GM23248 (cell line): ENCODE measurements around the gene AKR1B15. TPM values are rescaled to one million over a fixed set of nuclear protein-coding genes. Genes with fewer than 3 reads are reported as not detected.
"Not testable (repeated sequence)": the region's sequence is repeated elsewhere in the genome, so short reads cannot be mapped to it uniquely, and the experiment has no call there.

ENCODE experiments used
- DNase-seq: peaks from one replicate; pipeline ENCODE4 v3.0.0-alpha.2; 2015
- H2AFZ ChIP-seq: fragments of 200-600 bp; sonication (generic); 2 replicates; pipeline ENCODE4 v1.6.1; 2016; ENCODE audit warnings: antibody characterized with exemption
- H3F3A ChIP-seq: fragments of 200-600 bp; sonication (generic); 2 replicates; pipeline ENCODE4 v1.6.1; 2016; ENCODE audit warnings: mild to moderate bottlenecking, antibody characterized with exemption, mixed run types; ENCODE audit not compliant: insufficient read depth
- H3K27ac ChIP-seq: fragments of 200-600 bp; sonication (generic); 2 replicates; pipeline ENCODE4 v1.5.1; 2016; ENCODE audit warnings: mild to moderate bottlenecking
- H3K27me3 ChIP-seq: fragments of 200-600 bp; sonication (generic); replicated peaks from 2 replicates; pipeline ENCODE4 v1.6.1; 2016; ENCODE audit warnings: mild to moderate bottlenecking; ENCODE audit not compliant: insufficient read depth
- H3K36me3 ChIP-seq: fragments of 200-600 bp; sonication (generic); 2 replicates; pipeline ENCODE4 v1.6.1; 2016; ENCODE audit warnings: low read depth, mild to moderate bottlenecking
- H3K4me1 ChIP-seq: fragments of 200-600 bp; sonication (generic); 2 replicates; pipeline ENCODE4 v1.6.1; 2016; ENCODE audit warnings: mild to moderate bottlenecking; ENCODE audit not compliant: insufficient read depth
- H3K4me2 ChIP-seq: fragments of 200-600 bp; sonication (generic); one replicate; pipeline ENCODE4 v1.6.1; 2016; ENCODE audit warnings: mild to moderate bottlenecking; ENCODE audit not compliant: unreplicated experiment
- H3K4me3 ChIP-seq: fragments of 200-600 bp; sonication (generic); 2 replicates; pipeline ENCODE4 v1.5.1; 2016; ENCODE audit warnings: mild to moderate bottlenecking
- H3K79me2 ChIP-seq: fragments of 200-600 bp; sonication (generic); 2 replicates; pipeline ENCODE4 v1.6.1; 2016; ENCODE audit warnings: mild to moderate bottlenecking; ENCODE audit not compliant: insufficient read depth
- H3K9ac ChIP-seq: fragments of 200-600 bp; sonication (generic); 2 replicates; pipeline ENCODE4 v1.6.1; 2016; ENCODE audit warnings: mild to moderate bottlenecking
- H3K9me2 ChIP-seq: fragments of 200-600 bp; sonication (generic); 2 replicates; pipeline ENCODE4 v1.6.1; 2016; ENCODE audit warnings: mixed run types, mild to moderate bottlenecking, moderate library complexity; ENCODE audit not compliant: insufficient read depth
- H3K9me3 ChIP-seq: fragments of 200-600 bp; sonication (generic); one replicate; pipeline ENCODE4 v1.6.1; 2017; ENCODE audit warnings: low read depth
- H4K20me1 ChIP-seq: fragments of 200-600 bp; sonication (generic); 2 replicates; pipeline ENCODE4 v1.6.0; 2016; ENCODE audit not compliant: insufficient read depth
- EZH2 ChIP-seq: fragments of 200-600 bp; sonication (generic); IDR thresholded peaks from 2 replicates; pipeline ENCODE4 v1.6.1; 2018; ENCODE audit warnings: antibody characterized with exemption, mild to moderate bottlenecking; ENCODE audit not compliant: insufficient read depth, poor library complexity, severe bottlenecking
- EZH2phosphoT487 ChIP-seq: fragments of 200-600 bp; sonication (generic); IDR thresholded peaks from 2 replicates; pipeline ENCODE4 v1.6.1; 2018; ENCODE audit warnings: antibody characterized with exemption, moderate library complexity, mild to moderate bottlenecking, low read depth; ENCODE audit not compliant: insufficient read depth
- WGBS, 2 experiments: methylation state at CpG; one replicate each; pipeline ENCODE4 v1.1.6; 2015 to 2017; ENCODE audit warnings: low lambda C conversion rate in 2 of 2, low coverage in 1 of 2; ENCODE audit errors: missing lambda C conversion rate in 2 of 2; 5-methylcytosine and 5-hydroxymethylcytosine counted together
- in situ Hi-C: fragments of 300-500 bp; cut with MboI; formaldehyde crosslinking; loops from 2 replicates; pipeline ENCODE4 v1.15.0; 2020
- polyA plus RNA-seq: library from polyadenylated mRNA; unstranded; fragments of >200 nt; fragmentation: Nextera tagmentation; extraction: Ambion mirVana; gene quantifications from 2 replicates; pipeline ENCODE4 v1.2.1, GENCODE V29; 2016
- total RNA-seq: library from RNA; depleted of rRNA; stranded (reverse); fragments of >200 nt; shearing (Covaris generic); gene quantifications from 2 replicates; pipeline ENCODE4 v1.2.3, GENCODE V29; 2014

AKR1B15 gene
- total and polyA plus RNA-seq, 2 experiments from 2014 or later: not detected

GRCh38 chr7:134535919-134536299 lies 13.0 kb upstream of the AKR1B15 start:
- no peaks in the 10 kb centered on the region for H4K20me1 ChIP-seq
- TF ChIP-seq EZH2 (no peak), EZH2phosphoT487 (no peak)
- H3K27me3 ChIP-seq: peaks cover 19% of the 10 kb centered on the region
- WGBS, 2 experiments: 60 to 63% methylated on average over 3 of the region's 3 CpGs
- no peaks in the 10 kb centered on the region for H3K79me2 ChIP-seq
- no peak overlapping the region for H3K4me2 ChIP-seq
- H3K4me3 ChIP-seq: no peak overlapping the region
- peaks cover 8% of the 10 kb centered on the region; the same call in 1 of the 2 replicates for H3F3A ChIP-seq
- no peaks in the 10 kb centered on the region for H3K9me2 ChIP-seq
- H3K9me3 ChIP-seq: no peaks in the 10 kb centered on the region
- H3K27ac ChIP-seq: no peak overlapping the region
- no peaks in the 10 kb centered on the region for H3K36me3 ChIP-seq
- no peak overlapping the region for H2AFZ ChIP-seq
- peaks cover 11% of the 10 kb centered on the region; the same call in 1 of the 2 replicates for H3K4me1 ChIP-seq
- no peak overlapping the region for H3K9ac ChIP-seq
- DNase-seq: no peak
- in situ Hi-C loops: no loop called here

GRCh38 chr7:134536558-134536957 lies 12.4 kb upstream of the AKR1B15 start:
- H3K9me2 ChIP-seq, in situ Hi-C loops, H3K36me3 ChIP-seq, H3K9me3 ChIP-seq, DNase-seq, H3K4me3 ChIP-seq, H3K9ac ChIP-seq, H3F3A ChIP-seq, H3K27ac ChIP-seq, H3K4me2 ChIP-seq, H4K20me1 ChIP-seq, H3K79me2 ChIP-seq, H2AFZ ChIP-seq: not testable (repeated sequence)
- WGBS, 2 experiments: 52 to 59% methylated on average over 3 of the region's 3 CpGs
- H3K27me3 ChIP-seq: peaks cover 21% of the 10 kb centered on the region
- peaks cover 11% of the 10 kb centered on the region; the same call in 1 of the 2 replicates for H3K4me1 ChIP-seq

DNA sequence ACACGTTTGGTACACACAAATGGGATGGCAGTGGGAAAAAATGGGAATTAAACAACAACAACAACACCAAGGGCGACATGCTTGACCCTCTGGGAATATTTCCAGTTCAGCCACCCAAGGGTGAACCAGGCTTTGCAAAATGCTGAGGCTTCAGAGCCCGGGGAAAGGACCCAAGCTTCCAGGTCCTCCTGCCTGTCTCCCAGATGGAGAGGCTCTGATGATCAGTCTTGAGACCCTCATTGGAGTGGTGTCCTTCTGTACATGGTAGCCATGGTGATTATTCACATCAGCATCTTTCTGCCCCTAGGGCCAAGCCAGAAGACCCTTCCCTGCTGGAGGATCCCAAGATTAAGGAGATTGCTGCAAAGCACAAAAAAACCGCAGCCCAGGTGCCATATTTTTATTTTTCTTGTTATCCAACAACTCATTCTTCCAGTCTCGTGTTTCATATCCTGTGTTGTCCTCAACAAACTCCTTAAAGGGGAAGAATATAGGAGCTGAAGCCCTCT lies 11.6 kb upstream of the AKR1B15 start:
- H3F3A ChIP-seq, H3K27ac ChIP-seq, H3K9me3 ChIP-seq, H3K36me3 ChIP-seq, in situ Hi-C loops, DNase-seq, H3K9me2 ChIP-seq, H2AFZ ChIP-seq, H3K4me3 ChIP-seq, H3K9ac ChIP-seq, H4K20me1 ChIP-seq, H3K79me2 ChIP-seq, H3K4me2 ChIP-seq: not testable (repeated sequence)
- H3K27me3 ChIP-seq: peaks cover 23% of the 10 kb centered on the region
- WGBS, 2 experiments: 50 to 52% methylated on average over 5 of the region's 5 CpGs
- H3K4me1 ChIP-seq: peaks cover 11% of the 10 kb centered on the region; the same call in 1 of the 2 replicates

DNA sequence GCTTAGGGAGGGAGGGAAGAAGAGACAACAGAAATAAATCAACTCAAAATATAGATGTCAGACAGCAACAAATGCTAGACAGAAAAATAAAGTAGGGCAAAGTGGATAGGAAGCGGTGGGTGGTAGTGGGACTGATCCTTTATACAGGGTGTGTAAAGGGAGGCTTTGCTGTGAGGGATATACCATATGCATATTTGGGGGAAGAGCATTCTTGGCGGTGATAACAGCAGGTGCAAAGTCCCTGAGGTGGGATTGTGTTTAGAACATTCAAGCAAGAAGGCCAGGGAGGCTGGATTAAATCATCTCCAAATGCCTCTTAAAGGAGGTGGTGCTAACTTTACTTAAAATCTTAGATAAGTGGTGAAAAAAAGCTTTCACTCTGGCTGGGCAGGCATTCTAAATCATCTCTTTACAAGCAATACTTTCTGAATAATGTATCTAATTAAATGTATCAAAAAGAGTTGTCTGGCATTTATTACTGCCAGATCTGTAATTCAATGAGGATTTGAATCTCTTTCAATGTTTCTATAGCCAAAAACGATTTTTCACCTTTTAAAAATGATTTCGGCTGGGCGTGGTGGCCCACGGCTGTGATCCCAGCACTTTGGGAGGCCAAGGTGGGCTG lies 9.4 kb upstream of the AKR1B15 start:
- in situ Hi-C loops: no loop called here
- peaks cover 30% of the 10 kb centered on the region for H3K27me3 ChIP-seq
- TF ChIP-seq EZH2: no peak
- no peak for TF ChIP-seq EZH2phosphoT487
- no peaks in the 10 kb centered on the region for H4K20me1 ChIP-seq
- H3K27ac ChIP-seq: no peak overlapping the region
- no peak overlapping the region for H3K4me3 ChIP-seq
- H3K4me1 ChIP-seq: no peaks in the 10 kb centered on the region
- H3K9me3 ChIP-seq: no peaks in the 10 kb centered on the region
- H3K9me2 ChIP-seq: no peaks in the 10 kb centered on the region
- H3K79me2 ChIP-seq: no peaks in the 10 kb centered on the region
- H3F3A ChIP-seq: no peaks in the 10 kb centered on the region
- H2AFZ ChIP-seq: no peak overlapping the region
- H3K9ac ChIP-seq: no peak overlapping the region
- 56 to 60% methylated on average over 6 of the region's 6 CpGs for WGBS, 2 experiments
- no peak for DNase-seq
- H3K36me3 ChIP-seq: no peaks in the 10 kb centered on the region
- no peak overlapping the region for H3K4me2 ChIP-seq

DNA sequence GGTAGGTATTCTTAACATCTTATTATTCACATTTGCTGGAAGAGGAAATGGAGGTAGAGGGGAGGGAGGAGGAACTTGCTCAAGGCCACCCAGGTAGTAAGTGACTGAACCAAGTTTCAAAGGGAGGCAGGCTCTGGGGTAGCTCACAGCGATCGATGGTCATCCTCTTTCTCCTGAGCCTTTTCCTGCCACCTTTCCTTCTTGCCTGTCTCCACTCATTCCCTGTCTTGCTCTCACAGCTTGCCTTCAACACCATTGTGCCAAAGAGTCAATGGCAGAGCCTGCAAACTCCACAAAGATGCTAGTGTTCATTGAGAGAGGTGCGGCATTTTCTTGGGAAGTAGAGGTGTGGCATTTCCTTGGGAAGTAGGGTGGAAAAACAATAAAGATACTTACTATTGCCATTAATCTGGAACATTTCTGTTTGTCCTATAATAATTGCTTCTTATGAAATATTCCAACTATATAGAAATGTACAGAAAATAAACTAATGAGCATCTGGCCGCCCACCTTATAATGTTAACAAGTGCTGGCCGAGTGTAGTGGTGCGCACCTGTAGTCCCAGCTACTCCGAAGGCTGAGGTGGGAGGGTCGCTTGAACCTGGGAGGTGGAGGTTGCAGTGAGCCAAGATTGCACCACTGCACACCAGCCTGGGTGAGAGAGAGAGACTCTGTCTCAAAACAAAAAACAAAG lies 7.3 kb upstream of the AKR1B15 start:
- H3F3A ChIP-seq, H3K27ac ChIP-seq, H3K9me3 ChIP-seq, H3K9me2 ChIP-seq, DNase-seq, H3K4me3 ChIP-seq, H3K4me2 ChIP-seq, H3K79me2 ChIP-seq, H2AFZ ChIP-seq, in situ Hi-C loops, H3K4me1 ChIP-seq, H4K20me1 ChIP-seq, H3K9ac ChIP-seq, H3K36me3 ChIP-seq: not testable (repeated sequence)
- peaks cover 38% of the 10 kb centered on the region for H3K27me3 ChIP-seq
- 76 to 78% methylated on average over 8 of the region's 8 CpGs for WGBS, 2 experiments
